ENCODE measurements around the gene RGS6.

Gene RGS6

GRCh38 chr14:71985538-71986189 lies 53.4 kb downstream of the RGS6 start:
- Histone ChIP-seq H3K79me2 (ENCODE audit: insufficient read depth, low read depth) (no peaks in the 10 kb centered on the region), H2AFZ (ENCODE audit: low read depth) (no peak overlapping the region), H3K36me3 (ENCODE audit: insufficient read depth) (no peaks in the 10 kb centered on the region), H3K27me3 (ENCODE audit: insufficient read depth, low read depth) (no peaks in the 10 kb centered on the region), H3K4me2 (no peak overlapping the region), H3K9ac (no peak overlapping the region), H3K4me3 (IDR thresholded peaks at IDR 0.05; ENCODE audit: insufficient read depth, low read depth, low read length) (no peak overlapping the region), H3K27ac (no peak overlapping the region), H4K20me1 (ENCODE audit: insufficient read depth) (no peaks in the 10 kb centered on the region), H3K4me1 (ENCODE audit: low read depth, poor library complexity, severe bottlenecking) (no peaks in the 10 kb centered on the region)
- TF ChIP-seq, protein P1, sequence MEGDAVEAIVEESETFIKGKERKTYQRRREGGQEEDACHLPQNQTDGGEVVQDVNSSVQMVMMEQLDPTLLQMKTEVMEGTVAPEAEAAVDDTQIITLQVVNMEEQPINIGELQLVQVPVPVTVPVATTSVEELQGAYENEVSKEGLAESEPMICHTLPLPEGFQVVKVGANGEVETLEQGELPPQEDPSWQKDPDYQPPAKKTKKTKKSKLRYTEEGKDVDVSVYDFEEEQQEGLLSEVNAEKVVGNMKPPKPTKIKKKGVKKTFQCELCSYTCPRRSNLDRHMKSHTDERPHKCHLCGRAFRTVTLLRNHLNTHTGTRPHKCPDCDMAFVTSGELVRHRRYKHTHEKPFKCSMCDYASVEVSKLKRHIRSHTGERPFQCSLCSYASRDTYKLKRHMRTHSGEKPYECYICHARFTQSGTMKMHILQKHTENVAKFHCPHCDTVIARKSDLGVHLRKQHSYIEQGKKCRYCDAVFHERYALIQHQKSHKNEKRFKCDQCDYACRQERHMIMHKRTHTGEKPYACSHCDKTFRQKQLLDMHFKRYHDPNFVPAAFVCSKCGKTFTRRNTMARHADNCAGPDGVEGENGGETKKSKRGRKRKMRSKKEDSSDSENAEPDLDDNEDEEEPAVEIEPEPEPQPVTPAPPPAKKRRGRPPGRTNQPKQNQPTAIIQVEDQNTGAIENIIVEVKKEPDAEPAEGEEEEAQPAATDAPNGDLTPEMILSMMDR (conservative IDR thresholded peaks at IDR 0.05; ENCODE audit: low read depth, low read length), result no peak

DNA sequence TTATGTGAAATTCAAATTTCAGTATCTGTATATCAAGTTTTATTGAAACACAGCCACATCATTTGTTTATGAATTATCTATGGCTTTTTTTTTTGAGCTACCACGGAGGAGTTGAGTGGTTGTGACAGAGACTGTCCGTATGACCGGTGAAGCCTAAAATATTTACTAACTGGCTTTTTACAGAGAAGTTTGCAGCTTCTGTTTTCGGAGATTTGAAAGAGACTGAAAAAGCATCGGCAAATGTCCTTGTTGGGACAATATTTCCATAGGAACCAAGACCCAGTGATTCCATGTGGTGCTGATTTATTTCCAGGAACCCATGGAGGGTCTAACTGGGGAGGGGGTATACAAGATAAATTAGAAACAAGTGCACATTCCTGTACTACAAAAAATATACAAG lies 56.2 kb downstream of the RGS6 start:
- Histone ChIP-seq H3K79me2 (ENCODE audit: insufficient read depth, low read depth) (no peaks in the 10 kb centered on the region), H2AFZ (ENCODE audit: low read depth) (no peak overlapping the region), H3K4me3 (IDR thresholded peaks at IDR 0.05; ENCODE audit: insufficient read depth, low read depth, low read length) (no peak overlapping the region), H4K20me1 (ENCODE audit: insufficient read depth) (no peaks in the 10 kb centered on the region), H3K4me1 (ENCODE audit: low read depth, poor library complexity, severe bottlenecking) (no peaks in the 10 kb centered on the region), H3K27ac (no peak overlapping the region), H3K9ac (no peak overlapping the region), H3K27me3 (ENCODE audit: insufficient read depth, low read depth) (no peaks in the 10 kb centered on the region), H3K36me3 (ENCODE audit: insufficient read depth) (no peaks in the 10 kb centered on the region), H3K4me2 (no peak overlapping the region)
- TF ChIP-seq, protein P1 (conservative IDR thresholded peaks at IDR 0.05; ENCODE audit: low read depth, low read length), result no peak

DNA sequence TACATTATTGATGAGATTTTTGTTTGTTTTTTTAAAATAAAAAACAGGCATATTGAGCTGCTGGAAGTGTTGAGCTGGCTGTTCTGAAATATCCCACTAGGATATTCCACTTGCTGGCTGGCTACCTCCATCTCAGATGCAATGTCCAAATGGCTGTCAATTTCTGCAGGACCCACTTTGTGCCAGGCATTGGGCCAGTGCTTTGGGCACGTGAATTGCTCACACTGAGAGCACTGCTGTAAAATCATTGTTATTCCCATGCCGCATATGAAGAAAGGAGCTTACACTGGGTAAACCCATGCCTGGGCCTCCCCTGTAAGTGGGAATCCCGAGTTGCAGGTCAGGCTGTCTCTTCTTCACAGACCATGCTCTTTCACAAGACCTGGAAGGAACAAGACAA lies 56.7 kb downstream of the RGS6 start:
- H3K36me3 ChIP-seq (ENCODE audit: insufficient read depth), result no peaks in the 10 kb centered on the region

DNA sequence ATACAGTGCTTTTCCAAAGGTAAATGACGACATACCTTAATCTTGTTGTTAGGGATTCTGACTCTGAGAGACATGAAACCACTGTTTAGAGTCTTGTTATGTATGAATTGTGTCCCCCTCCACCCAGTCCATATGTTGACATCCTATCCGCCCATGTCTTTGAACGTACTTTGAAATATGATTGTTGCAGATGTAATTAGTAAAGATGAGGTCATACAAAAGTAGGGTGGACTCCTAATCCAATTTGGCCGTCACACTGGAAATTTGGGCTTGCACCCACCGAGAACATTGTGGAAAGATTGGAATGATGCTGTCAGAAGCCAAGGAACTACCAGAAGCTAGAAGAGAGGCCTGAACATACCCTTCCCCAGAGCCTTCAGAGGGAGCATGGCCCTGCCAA lies 62.2 kb downstream of the RGS6 start:
- no peaks in the 10 kb centered on the region for H3K36me3 ChIP-seq (ENCODE audit: insufficient read depth)
- TF ChIP-seq, protein P1 (conservative IDR thresholded peaks at IDR 0.05; ENCODE audit: low read depth, low read length), result no peak
- H4K20me1 ChIP-seq (ENCODE audit: insufficient read depth), result no peaks in the 10 kb centered on the region
- no peak overlapping the region for H3K9ac ChIP-seq
- H2AFZ ChIP-seq (ENCODE audit: low read depth), result no peak overlapping the region
- no peak overlapping the region for H3K4me2 ChIP-seq
- H3K4me3 ChIP-seq (IDR thresholded peaks at IDR 0.05; ENCODE audit: insufficient read depth, low read depth, low read length), result no peak overlapping the region
- H3K4me1 ChIP-seq (ENCODE audit: low read depth, poor library complexity, severe bottlenecking), result no peaks in the 10 kb centered on the region
- no peaks in the 10 kb centered on the region for H3K79me2 ChIP-seq (ENCODE audit: insufficient read depth, low read depth)
- no peak overlapping the region for H3K27ac ChIP-seq
- no peaks in the 10 kb centered on the region for H3K27me3 ChIP-seq (ENCODE audit: insufficient read depth, low read depth)

More for the DNA sequence above, 56.7 kb downstream of the RGS6 start:
- no peak overlapping the region for H3K4me2 ChIP-seq
- H3K27ac ChIP-seq, result no peak overlapping the region
- TF ChIP-seq, protein P1 (conservative IDR thresholded peaks at IDR 0.05; ENCODE audit: low read depth, low read length), result no peak
- H3K4me1 ChIP-seq (ENCODE audit: low read depth, poor library complexity, severe bottlenecking), result no peaks in the 10 kb centered on the region
- no peaks in the 10 kb centered on the region for H3K79me2 ChIP-seq (ENCODE audit: insufficient read depth, low read depth)
- no peak overlapping the region for H2AFZ ChIP-seq (ENCODE audit: low read depth)
- no peaks in the 10 kb centered on the region for H3K27me3 ChIP-seq (ENCODE audit: insufficient read depth, low read depth)
- H3K9ac ChIP-seq, result no peak overlapping the region
- H4K20me1 ChIP-seq (ENCODE audit: insufficient read depth), result no peaks in the 10 kb centered on the region
- H3K4me3 ChIP-seq (IDR thresholded peaks at IDR 0.05; ENCODE audit: insufficient read depth, low read depth, low read length), result no peak overlapping the region
